Caco-2 (cell line): Measurements from ENCODE around the gene NWD2. TPM values are rescaled to one million over a fixed set of nuclear protein-coding genes. Genes with fewer than 3 reads are reported as not detected.

ENCODE experiments used
- BruUV-seq: library from RNA; stranded (reverse); fragments of 400-500 nt; replicated peaks from 2 replicates; lab custom pipeline; 2021; lab: Mats Ljungman, UMichigan
- CTCF ChIA-PET: fragments of 300-600 bp; sonication (Branson Sonifier 250); formaldehyde crosslinking; loops from one replicate; lab custom pipeline; 2022; ENCODE audit warnings: antibody characterized with exemption; lab: Charles Lee
- POLR2A ChIA-PET: fragments of 300-600 bp; sonication (Branson Sonifier 250); formaldehyde crosslinking; loops from one replicate; lab custom pipeline; 2022; ENCODE audit warnings: antibody characterized with exemption; lab: Charles Lee
- DNase-seq, 2 experiments: peaks; one replicate each; pipeline versions ENCODE4 v3.0.0 to v3.0.0-alpha.2; 2020 to 2022
- H3K27me3 ChIP-seq: replicated peaks from 2 replicates; pipeline ENCODE4 v1.6.0; 2011; ENCODE audit warnings: low read length; ENCODE audit not compliant: control insufficient read depth, insufficient read depth
- H3K36me3 ChIP-seq: 2 replicates; pipeline ENCODE4 v1.5.1; 2011; ENCODE audit warnings: low read length; ENCODE audit not compliant: control insufficient read depth, insufficient read depth
- H3K4me1 ChIP-seq: fragments of 250-450 bp; sonication (Bioruptor Pico); 2 replicates; pipeline ENCODE4 v1.5.1; 2020; ENCODE audit warnings: mild to moderate bottlenecking
- H3K4me3 ChIP-seq: 2 replicates; pipeline ENCODE4 v1.5.1; 2011; ENCODE audit warnings: low read depth, mild to moderate bottlenecking, control low read depth, low read length
- H3K9me3 ChIP-seq: fragments of 250-450 bp; sonication (Bioruptor Pico); 2 replicates; pipeline ENCODE4 v1.5.1; 2020; ENCODE audit warnings: mild to moderate bottlenecking, moderate library complexity
- H3K27ac Mint-ChIP-seq: one replicate; pipeline ENCODE4 v1.8.0; 2022; ENCODE audit warnings: mixed read lengths; ENCODE audit not compliant: unreplicated experiment
- H3K27me3 Mint-ChIP-seq: one replicate; pipeline ENCODE4 v1.8.0; 2022; ENCODE audit warnings: mixed read lengths; ENCODE audit not compliant: insufficient read depth, unreplicated experiment
- H3K36me3 Mint-ChIP-seq: one replicate; pipeline ENCODE4 v1.8.0; 2022; ENCODE audit warnings: mild to moderate bottlenecking, mixed read lengths; ENCODE audit not compliant: insufficient read depth, unreplicated experiment
- H3K4me1 Mint-ChIP-seq: one replicate; pipeline ENCODE4 v1.8.0; 2022; ENCODE audit warnings: low read depth, mixed read lengths; ENCODE audit not compliant: unreplicated experiment
- H3K4me3 Mint-ChIP-seq: one replicate; pipeline ENCODE4 v1.8.0; 2022; ENCODE audit warnings: mild to moderate bottlenecking, moderate library complexity, mixed read lengths; ENCODE audit not compliant: unreplicated experiment
- H3K9me3 Mint-ChIP-seq: one replicate; pipeline ENCODE4 v1.8.0; 2022; ENCODE audit warnings: mixed read lengths; ENCODE audit not compliant: unreplicated experiment
- intact Hi-C: fragments of 100-400 bp; cut with micrococcal nuclease; formaldehyde crosslinking; loops from one replicate; pipeline ENCODE4 v1.10.0; 2022; ENCODE audit not compliant: unreplicated experiment
- total RNA-seq: library from RNA; stranded (reverse); gene quantifications from 2 replicates; pipeline ENCODE4 v1.2.3, GENCODE V29; 2022
- TF ChIP-seq, protein P1 (sequence below), 2 experiments: fragments of 200-600 bp in 1 of 2; IDR thresholded peaks; 1 replicate in 1 of 2; 2 replicates in 1 of 2; pipeline versions ENCODE4 v1.5.1 to v1.8.0; 2011 to 2022; ENCODE audit warnings: antibody characterized with exemption in 1 of 2, control low read depth in 1 of 2, inconsistent platforms in 1 of 2, low read depth in 1 of 2, low read length in 1 of 2, mild to moderate bottlenecking in 1 of 2, moderate library complexity in 1 of 2; ENCODE audit not compliant: insufficient read depth in 1 of 2, severe bottlenecking in 1 of 2, unreplicated experiment in 1 of 2

NWD2 gene
- total RNA-seq, 1 experiment from 2014 or later, result not detected

DNA sequence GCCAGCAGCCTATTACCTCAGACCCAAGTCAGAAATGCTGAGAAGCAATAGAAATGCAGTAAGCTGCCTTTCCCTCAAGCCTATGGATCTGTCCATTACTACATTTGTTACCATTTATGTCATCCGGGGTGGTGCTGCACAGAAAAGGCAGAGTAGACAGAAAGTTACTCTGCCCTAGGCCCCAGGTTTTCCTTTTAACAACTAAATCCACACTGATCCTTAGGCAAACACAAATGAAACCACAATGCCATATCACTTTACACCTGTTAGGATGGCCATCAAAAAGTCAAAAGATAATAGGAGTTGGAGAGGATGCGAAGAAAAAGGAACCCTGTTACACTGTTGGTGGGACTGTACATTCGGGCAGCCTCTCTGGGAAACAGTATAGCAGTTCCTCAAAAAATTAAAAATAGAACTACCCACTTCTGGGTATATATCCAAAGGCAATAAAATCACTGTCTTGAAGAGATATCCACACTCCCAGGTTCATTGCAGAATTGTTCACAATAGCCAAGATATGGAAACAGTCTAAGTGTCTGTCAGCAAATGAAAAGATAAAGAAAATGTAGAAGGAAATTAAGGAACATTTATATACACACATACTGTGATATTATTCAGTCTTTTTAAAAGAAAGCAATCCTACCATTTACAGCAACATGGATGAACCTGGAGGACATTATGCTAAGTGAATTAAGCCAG lies 186.3 kb downstream of the NWD2 start:
- Mint-ChIP-seq H3K9me3 (no peaks in the 10 kb centered on the region), H3K36me3 (no peaks in the 10 kb centered on the region), H3K27me3 (no peaks in the 10 kb centered on the region), H3K4me3 (peak overlapping the region; percentile 16), H3K4me1 (peaks cover 31% of the 10 kb centered on the region), H3K27ac (peak overlapping the region; percentile 47)
- ChIA-PET POLR2A (no interaction called here), CTCF (no interaction called here)
- Histone ChIP-seq H3K4me1 (peaks cover 44% of the 10 kb centered on the region), H3K36me3 (no peaks in the 10 kb centered on the region; the same call in 1 of the 2 replicates), H3K27me3 (no peaks in the 10 kb centered on the region), H3K4me3 (no peak overlapping the region), H3K9me3 (no peaks in the 10 kb centered on the region)
- intact Hi-C loops, result loop anchor here (1.0 to 10.0 kb wide), 5 partner anchors 10 to 361 kb away; no protein-coding TSS in a partner anchor
- BruUV-seq, result TSS peak; percentile 77
- peak in 1 of 2 experiments; percentile 34 for DNase-seq
- TF ChIP-seq, protein P1, sequence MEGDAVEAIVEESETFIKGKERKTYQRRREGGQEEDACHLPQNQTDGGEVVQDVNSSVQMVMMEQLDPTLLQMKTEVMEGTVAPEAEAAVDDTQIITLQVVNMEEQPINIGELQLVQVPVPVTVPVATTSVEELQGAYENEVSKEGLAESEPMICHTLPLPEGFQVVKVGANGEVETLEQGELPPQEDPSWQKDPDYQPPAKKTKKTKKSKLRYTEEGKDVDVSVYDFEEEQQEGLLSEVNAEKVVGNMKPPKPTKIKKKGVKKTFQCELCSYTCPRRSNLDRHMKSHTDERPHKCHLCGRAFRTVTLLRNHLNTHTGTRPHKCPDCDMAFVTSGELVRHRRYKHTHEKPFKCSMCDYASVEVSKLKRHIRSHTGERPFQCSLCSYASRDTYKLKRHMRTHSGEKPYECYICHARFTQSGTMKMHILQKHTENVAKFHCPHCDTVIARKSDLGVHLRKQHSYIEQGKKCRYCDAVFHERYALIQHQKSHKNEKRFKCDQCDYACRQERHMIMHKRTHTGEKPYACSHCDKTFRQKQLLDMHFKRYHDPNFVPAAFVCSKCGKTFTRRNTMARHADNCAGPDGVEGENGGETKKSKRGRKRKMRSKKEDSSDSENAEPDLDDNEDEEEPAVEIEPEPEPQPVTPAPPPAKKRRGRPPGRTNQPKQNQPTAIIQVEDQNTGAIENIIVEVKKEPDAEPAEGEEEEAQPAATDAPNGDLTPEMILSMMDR (IDR thresholded peaks at IDR 0.05; ENCODE audit: insufficient read depth in 1 of 2, low read depth in 1 of 2, low read length in 1 of 2, severe bottlenecking in 1 of 2, unreplicated experiment in 1 of 2), result no peak

DNA sequence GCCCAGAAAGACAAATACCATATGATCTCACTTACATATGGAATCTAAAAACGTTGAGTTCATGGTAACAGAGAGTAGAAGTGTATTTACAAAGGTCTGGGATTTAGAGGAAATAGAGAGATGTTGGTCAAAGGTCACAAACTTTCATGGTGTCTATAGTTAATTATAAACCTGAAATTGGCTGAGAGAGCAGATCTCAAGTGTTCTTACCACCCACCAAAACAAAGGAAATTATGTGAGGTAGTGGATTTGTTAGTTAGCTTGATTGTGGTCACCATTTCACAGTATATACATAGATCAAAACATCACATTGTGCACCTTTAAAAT lies 186.8 kb downstream of the NWD2 start:
- TF ChIP-seq, protein P1 (IDR thresholded peaks at IDR 0.05; ENCODE audit: insufficient read depth in 1 of 2, low read depth in 1 of 2, low read length in 1 of 2, severe bottlenecking in 1 of 2, unreplicated experiment in 1 of 2), result no peak
- ChIA-PET CTCF (interaction anchor here (1.1 kb wide), 1 partner anchor 22 kb away, joined by 3 read pairs; a partner anchor contains a TSS), POLR2A (interaction anchor here (0.7 kb wide), 2 partner anchors 23 to 255 kb away, joined by 3 to 4 read pairs; partner anchors contain the start of gene RELL1)
- no peak for DNase-seq
- no peak overlapping the region for H3K4me3 Mint-ChIP-seq
- H3K4me1 Mint-ChIP-seq, result peaks cover 31% of the 10 kb centered on the region
- H3K9me3 ChIP-seq, result no peaks in the 10 kb centered on the region
- intact Hi-C loops, result loop anchor here (1.0 to 10.0 kb wide), 5 partner anchors 10 to 361 kb away; no protein-coding TSS in a partner anchor
- no peak overlapping the region for H3K4me3 ChIP-seq
- H3K27me3 Mint-ChIP-seq, result no peaks in the 10 kb centered on the region
- H3K36me3 ChIP-seq, result no peaks in the 10 kb centered on the region; the same call in 1 of the 2 replicates
- peaks cover 44% of the 10 kb centered on the region for H3K4me1 ChIP-seq
- H3K36me3 Mint-ChIP-seq, result no peaks in the 10 kb centered on the region
- H3K27me3 ChIP-seq, result no peaks in the 10 kb centered on the region
- H3K27ac Mint-ChIP-seq, result peak overlapping the region; percentile 47
- no peaks in the 10 kb centered on the region for H3K9me3 Mint-ChIP-seq
- no TSS peak for BruUV-seq

DNA sequence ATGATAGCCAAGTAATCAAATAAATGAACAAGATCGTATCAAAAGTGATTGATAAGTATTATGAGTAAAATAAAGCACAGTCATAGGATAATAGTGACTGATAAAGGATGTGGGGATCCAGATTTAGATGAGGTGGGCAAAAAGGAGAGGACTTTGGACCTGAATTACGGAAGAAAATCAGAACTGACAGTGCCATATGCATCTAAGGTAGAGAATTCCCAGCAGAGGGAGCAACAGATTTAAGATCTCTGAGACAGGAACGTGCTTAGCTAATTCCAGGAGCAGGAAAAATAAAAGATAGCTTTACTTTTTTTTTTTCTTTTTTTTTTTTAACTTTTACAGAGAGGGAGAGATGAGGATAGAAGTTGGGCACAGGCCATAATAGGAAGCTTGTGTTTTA lies 189.9 kb downstream of the NWD2 start:
- H3K4me3 ChIP-seq, result no peak overlapping the region
- intact Hi-C loops, result loop anchor here (1.0 to 10.0 kb wide), 4 partner anchors 19 to 358 kb away; a partner anchor contains a TSS
- no peaks in the 10 kb centered on the region for H3K27me3 ChIP-seq
- H3K27ac Mint-ChIP-seq, result no peak overlapping the region
- no TSS peak for BruUV-seq
- no peaks in the 10 kb centered on the region for H3K27me3 Mint-ChIP-seq
- H3K4me3 Mint-ChIP-seq, result no peak overlapping the region
- H3K9me3 ChIP-seq, result no peaks in the 10 kb centered on the region
- peak in 1 of 2 experiments; percentile 33 for DNase-seq
- H3K4me1 Mint-ChIP-seq, result peaks cover 37% of the 10 kb centered on the region
- TF ChIP-seq, protein P1 (IDR thresholded peaks at IDR 0.05; ENCODE audit: insufficient read depth in 1 of 2, low read depth in 1 of 2, low read length in 1 of 2, severe bottlenecking in 1 of 2, unreplicated experiment in 1 of 2), result peak in 1 of 2 experiments; percentile 31
- H3K4me1 ChIP-seq, result peaks cover 58% of the 10 kb centered on the region
- POLR2A ChIA-PET, result interaction anchor here (0.6 kb wide), 1 partner anchor 699 kb away, joined by 4 read pairs; no protein-coding TSS in a partner anchor
- no peaks in the 10 kb centered on the region for H3K36me3 ChIP-seq
- H3K36me3 Mint-ChIP-seq, result no peaks in the 10 kb centered on the region
- no peaks in the 10 kb centered on the region for H3K9me3 Mint-ChIP-seq
- CTCF ChIA-PET, result interaction anchor here (0.5 to 2.0 kb wide), 8 partner anchors 18 to 457 kb away, joined by 3 to 33 read pairs (median 5); partner anchors contain the start of gene TBC1D1
